NCI-H526 (cell line): ENCODE results near the gene MAPK8.

ENCODE experiments used
- DNase-seq, 2 experiments: peaks; one replicate each; lab custom pipeline; 2025; lab: John Stamatoyannopoulos, UW

The MAPK8 gene

DNA sequence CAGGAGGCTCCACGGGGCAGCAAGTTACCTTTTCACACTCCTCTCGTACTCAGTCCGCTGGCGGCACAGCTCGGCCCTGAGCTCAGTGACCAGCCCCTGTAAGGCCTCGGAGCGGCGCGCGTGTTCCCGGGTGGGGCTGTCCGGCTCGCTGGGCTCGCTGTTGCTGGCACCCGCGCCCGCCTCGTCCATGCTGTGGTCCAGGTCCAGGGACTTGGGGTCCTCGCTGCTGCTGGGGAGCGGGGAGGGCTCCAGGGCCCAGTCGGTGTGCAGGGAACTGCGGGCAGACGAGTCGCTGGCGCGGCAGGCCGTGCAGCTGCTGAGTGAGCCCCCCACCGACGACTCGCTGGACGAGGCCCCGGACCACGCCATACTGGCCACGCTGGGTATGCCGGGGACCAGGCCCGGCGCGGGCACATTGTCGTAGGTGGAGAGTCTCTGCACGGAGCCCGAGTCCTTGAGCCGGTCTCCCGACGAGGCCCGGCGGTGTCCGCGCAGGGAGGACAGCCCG is 143.8 kb downstream of the MAPK8 start:
- no peak for DNase-seq

DNA sequence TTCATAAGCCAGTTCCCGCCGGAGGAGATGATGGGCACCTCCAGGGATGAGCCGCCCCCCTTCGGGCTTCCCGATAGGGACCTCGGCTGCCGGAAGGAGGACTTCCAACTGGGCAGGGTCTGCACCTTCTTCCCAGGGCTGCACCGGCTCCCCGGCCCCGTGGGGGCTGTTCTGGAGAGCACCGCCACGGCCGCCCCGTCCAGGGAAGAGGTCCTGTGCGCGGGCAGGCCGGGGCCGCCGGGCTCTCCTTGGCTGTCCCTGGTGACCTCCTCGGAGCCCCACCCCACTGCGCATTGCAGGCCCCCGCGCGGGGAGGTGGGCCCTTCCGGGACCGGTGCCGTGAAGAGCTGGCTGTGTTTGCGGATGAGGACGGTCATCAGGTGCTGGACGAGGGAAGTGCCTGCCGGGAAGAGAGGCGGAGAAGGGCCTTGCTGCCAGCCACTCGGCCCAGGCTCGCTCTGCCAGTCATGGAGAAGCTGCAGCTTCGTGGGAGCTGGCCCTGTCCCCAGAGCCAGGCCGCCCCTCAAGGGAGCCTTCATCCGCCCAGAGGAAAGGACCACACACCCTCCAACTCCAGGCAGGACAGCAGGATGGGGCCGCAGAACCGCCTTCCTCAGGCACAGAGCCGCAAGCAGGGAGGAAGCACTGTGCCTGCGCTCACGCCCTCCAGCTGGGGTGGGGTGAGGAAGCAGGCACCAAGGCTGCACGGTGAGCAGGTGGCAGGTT is 144.4 kb downstream of the MAPK8 start:
- DNase-seq = no peak

DNA sequence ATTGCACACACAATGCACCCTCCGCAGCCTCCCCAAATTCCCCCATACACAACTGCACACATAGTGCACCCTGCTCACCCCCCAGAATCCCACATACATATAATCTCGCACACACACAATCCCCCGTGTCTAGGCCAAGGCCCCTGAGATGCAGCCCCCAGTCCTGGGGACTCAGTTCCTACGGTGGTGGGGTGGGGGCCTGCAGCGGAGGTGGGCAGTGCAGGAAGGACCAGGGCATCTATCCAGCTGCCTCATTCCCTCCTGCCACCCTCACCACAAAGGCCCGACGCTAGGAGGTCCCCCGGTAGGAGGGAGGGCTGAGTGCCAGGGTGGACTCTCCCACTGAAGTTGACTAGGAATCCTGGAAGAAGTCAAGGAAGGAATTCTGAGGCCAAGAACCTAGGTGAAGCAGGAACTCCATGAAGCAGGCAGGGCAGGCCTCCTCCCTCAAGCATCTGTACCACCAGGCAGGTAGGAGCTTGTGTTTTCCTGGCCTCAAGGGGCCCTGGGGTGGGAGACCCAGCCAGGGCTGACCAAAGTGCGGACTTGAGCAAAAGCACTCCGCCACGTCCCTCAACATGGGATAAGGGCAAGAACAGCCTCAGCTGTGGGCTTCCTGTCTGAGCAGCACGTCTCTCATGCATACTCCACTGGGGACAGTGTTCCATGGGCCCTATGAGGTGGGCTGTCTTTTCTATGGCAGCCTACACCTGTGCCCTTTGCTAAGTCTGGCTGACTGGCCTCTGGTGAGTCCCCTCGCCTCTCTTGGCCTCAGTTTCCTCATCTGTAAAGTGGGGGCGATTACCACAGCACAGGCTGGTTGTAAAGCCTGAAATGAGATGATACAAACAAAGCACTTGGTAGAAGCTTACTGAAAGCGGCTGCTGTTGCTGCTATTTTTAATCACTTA is 145.7 kb downstream of the MAPK8 start:
- no peak for DNase-seq

DNA sequence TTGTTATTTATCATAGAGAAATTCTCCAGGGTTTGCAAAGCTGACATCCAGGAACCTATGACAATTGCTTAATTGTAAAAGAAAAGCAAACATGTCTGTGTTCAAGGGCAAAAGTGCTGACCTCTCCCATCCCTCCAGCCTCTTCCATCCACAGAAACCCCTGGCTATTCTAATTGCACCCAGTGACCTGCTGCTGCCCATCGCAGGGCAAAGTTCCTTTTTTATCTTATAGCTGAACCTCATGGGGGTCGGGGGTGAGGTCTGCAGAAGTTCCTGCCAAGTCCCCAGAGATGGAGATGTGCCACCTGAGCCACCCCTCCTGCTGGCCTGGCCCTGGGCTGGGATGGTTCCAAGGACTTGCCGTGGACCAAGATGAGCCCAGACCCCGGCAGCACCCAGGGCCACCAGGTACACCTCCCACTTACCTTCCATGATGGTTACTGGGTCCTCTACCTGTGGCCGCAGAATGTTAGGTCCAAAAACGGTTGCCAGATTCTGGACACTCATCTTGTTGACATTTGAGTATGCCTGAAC is 146.5 kb downstream of the MAPK8 start:
- no peak for DNase-seq

DNA sequence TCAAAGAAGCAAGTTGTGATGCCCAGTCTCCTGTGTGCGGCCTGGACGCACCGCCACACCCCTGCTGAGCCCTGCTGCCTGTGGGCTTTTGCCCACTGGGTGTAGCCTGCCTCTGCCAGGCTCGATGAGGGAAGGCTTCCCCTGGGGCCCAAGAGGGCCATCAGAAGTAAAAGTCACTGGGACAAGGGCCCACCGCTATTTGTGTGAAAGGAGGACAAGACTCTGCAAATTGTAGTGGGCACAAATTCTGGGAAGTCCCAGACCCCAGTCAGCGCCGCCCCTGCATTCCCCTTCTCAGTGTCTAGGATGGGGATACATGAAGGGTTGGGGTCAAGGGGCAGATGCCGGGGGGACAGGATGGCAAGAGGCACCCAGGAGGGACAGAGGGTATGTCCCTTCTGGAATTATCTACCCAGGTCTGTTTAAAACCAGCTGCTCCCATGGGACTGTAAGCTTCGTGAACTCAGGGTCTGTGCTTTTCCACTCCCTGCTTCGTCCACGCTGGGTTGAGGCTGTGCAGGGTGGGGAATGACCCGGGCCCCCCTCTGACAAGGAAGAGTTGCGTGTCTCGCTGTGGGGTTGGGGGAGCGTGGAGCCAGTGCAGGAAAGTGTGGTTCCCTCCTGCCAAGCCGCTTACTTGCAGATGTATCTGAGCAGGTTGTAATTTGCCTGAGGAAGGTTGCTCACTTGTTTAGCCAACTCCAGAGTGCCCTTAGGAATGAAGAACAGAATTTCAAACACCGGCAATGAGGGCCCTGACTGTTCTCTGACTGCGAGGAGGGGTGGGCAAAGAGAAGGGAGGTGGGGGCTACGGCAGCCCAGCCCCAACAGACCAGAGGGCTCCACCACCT is 147.2 kb downstream of the MAPK8 start:
- DNase-seq = no peak

DNA sequence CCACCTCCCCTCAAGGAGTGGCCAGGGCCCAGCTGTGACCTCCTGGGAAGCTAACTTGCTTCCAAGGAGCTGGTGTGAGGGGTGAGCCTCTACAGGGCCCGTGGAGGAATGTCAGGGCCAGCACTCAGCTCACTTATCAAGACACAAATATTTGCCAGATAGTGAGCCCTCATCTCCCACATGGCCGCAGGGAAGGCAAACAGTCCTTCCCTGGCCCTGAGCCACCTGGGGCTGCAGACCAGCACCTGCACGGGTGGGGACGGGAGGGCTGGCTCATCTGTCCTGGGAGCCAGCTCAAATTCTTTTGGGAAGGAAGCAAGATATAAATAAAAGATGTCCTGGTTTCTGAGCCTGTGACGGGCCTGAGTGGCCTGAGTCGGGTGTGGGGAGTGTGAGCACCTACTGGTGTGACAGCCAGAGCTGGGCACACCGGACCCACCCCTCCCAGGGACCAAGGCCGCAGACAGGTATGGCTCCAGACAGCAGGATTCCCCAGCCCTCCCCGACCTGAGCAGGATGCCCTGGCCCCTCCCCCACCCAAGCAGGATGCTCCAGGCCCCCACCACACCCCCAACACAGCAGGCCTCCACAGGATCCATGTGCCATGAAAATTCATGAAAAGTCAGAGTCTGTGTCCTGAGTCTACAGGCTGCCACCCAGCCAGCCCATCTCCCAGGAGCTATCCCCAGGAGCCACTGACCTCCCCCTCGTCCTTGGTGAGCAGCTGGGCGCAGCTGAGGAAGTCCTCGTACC is 148.0 kb downstream of the MAPK8 start:
- no peak for DNase-seq

DNA sequence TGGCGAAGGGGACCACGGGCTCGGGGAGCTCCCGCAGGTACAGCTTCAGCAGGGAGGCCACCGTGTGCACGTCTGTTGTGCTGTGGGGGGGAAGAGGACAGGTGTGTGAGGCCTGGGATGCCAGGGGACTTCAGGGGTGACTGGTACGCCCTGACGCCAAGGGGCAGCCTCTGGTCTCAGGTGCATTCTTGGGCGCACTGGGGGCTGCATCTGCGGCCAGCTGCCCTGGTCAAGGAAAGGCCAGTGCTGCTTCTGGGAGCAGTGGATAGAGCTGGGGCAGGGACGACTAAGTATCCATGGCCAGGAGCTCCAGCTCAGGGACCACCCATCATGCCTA is 148.5 kb downstream of the MAPK8 start:
- DNase-seq = no peak

DNA sequence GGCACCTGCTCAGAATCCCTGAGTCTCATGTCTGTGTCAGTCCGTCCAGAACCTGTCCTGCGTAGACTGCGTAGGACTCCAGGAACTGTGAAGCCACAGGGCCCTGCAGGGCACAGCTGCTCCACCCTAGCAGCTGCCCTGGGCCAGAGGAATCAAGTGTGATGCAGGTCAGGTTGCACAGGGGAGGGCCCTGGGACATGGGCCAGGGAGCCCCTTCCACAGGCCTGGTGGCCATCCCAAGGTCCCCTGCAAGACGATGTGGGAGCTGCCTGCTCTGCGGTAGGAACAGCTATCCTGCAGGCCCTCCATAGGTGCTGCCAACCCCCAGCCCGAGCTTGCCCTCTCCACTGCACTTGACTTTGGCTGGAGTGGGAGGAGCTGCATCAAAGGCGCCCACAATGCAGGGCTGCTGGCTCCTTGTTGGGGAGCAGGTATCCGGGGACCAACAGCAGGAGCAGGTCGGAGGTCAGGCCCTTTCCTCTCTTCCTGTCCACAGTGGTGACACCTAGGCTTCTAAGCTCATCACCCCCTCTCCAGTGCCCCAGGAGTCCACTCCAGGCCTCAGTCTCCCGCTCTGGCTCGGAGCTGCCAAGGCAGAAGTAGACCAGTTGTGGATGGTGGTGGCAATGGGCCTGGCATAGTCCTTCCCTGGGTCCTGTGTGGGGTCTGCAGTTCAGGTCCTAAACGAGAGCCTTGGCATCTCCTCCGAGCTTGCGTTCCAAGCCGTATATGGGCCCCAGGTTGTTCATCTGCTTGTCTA is 149.1 kb downstream of the MAPK8 start:
- no peak for DNase-seq

DNA sequence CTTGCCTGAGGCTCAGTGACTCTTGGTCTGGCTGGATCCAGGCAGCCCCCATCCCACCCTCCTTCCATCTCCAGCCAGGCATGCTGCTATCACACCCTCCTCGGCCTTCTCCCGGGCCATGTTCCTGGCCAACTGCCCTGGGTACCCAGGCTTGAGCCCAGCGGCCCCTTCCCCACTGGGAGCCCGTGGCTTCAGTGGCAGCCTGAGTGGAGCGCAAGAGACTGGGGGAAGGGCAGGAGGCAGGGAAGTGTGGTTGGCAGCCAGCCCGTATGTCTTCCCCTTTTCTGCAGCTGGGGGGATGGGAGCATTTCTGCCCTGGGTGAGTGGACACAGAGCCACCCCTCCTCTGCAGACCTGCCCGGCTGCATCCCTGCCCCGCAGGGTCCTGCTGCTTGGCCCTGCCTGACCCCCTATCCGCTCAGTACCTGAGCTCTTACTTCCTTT is 149.9 kb downstream of the MAPK8 start:
- DNase-seq = no peak

DNA sequence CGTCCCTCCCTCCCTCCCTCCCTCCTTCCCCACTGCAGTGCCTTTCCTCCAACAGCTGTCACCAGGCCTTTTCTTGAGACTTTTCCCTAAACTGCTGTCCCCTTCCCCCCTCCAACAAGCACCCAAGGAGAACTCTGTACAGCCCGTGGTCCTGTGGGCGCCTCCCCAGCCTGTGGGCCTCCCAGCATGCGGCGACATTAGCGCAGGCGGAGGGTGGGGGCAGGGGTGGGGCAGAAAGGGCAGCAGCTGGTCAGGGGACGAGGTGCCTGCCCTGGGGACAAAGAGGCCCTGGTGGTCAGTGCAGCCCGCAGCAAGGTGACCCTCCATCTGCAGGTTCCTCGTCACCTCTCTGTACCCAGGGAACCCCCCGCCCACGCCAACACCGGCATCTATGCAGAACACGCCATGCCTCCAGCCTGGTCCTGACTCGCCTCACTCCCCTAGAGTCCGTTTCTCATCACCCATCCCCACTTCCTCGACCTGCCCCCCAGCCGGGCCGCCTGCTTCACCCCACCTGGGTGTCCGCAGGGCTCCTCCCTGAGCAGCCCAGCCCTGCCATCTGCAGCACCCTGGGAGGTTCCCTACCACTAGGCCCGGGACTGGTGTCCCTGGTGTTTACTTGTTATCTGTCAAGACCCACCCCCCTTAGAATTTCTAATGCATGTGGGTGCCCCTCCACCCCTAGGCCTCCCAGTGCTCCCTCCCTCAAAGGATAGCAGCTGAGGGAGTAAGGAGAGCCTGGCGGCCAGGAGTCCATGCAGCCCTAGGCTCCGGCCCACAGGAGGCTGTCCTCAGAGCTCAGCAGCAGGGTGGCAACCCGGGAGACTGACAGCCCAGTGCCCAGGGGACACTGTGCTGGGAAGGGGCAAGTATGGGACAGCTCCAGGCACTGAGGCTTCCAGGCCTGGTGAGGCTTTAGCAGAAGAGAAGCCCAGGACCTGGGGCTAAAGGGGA is 150.6 kb downstream of the MAPK8 start:
- DNase-seq = no peak

DNA sequence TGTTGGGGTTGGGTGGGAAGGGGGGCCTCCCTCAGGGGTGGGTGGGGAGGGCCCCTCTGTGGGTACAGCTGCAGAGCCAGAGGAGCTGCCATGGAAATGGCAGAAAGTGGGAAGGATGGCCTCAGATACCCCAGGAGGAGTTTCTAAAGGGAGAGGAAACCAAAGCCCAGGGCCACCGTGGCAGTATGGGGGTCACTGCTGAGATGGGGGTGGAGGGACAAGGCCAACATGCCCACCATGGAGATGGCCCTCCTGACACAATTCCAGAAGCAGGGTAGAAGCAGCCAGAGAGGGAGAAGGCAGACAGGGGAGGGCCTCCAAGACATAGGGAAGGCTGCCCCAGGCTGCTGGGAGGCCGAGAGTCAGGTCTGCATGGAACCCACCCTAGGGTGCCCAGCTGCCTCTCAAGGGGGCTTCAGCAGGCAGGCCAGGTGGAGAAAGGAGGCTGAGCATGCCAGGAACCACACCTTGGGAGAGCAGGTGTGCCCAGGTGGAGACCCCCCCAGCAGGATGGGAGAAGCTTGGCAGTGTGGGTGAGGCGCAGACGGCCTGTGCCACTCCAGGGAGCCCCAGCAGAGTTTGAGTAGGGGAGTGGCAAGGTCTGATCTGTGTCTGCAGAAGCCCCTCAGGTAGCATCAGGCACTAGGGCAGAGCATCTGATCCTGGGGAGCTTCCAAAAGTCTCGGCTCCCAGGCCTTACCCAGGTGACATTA is 151.6 kb downstream of the MAPK8 start:
- DNase-seq = no peak

DNA sequence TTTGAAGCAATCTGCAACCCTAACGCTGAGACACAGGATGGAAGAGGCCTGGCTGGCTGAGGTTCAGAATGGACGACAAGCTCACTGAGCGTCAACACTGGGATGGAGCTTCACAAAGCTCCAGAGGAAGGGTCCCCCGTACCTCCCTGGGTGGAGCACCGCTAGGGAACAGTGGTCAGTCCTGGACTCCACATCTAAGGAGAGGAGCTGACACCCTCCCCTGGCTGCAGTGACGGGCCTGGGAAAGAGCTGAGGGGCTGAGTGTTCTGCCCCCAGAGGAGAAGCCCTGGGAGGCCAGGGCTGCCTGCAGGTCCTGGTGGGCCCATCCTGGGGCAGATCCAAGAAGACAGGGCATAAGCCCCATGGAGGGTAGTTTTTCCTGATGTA is 152.2 kb downstream of the MAPK8 start:
- DNase-seq = no peak

DNA sequence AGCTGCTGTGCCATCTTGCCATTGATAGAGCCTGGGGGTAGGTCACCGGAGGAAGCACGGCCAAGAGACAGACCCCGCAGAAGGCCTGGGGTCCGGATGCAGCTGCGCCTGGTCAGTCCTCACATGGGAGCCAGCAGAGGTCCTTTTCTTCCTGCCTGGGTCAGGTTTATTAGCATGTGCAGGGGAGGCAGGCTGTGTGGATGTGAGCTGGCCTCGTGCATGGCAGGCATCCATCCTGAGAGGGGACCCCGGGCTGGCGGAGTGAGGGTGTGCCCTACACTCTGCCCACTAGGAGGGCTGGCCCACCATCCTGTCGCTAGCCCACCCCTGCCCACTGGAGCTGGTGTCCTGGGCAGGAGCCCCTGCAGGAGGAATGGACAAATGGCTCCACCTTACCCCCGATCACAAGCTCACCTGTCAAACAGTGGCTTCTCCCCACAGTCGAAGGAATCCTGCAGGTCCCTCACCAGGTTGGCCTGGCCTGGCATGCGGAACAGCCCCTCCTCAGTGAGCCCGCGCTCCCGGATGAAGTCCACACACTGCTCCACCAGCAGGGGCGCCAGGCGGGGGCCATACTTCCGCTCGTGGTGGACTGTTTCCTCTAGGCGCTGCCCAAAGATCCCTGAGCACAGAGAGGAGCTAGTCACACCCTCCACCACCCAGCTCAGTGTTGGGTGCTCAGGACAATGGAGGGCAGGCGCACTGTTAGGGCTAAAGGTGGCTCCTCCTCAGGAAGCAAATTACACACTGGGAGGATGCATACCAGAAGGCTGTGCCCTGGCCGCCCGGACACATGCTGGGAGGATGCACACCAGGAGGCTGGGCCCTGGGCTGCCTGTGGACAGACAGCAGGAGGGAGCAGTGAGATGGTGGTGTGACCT is 153.0 kb downstream of the MAPK8 start:
- no peak for DNase-seq

DNA sequence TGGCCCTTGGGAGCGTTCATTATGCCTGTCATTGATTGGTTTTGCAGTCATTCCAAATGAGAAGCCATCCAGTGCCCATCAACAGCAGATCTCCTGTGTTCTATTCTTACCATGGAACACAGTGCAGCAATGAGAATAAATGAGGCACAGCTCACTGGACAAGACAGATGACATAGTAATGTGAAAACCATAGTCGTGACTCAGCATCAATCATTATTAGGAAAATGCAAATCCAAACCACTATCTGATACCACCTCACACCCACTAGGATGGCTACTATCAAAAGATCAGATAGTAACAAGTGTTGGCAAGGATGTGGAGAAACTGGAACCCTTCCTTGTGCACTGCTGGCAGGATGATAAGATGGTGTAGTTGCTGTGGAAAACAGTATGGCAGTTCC is 153.7 kb downstream of the MAPK8 start:
- no peak for DNase-seq

DNA sequence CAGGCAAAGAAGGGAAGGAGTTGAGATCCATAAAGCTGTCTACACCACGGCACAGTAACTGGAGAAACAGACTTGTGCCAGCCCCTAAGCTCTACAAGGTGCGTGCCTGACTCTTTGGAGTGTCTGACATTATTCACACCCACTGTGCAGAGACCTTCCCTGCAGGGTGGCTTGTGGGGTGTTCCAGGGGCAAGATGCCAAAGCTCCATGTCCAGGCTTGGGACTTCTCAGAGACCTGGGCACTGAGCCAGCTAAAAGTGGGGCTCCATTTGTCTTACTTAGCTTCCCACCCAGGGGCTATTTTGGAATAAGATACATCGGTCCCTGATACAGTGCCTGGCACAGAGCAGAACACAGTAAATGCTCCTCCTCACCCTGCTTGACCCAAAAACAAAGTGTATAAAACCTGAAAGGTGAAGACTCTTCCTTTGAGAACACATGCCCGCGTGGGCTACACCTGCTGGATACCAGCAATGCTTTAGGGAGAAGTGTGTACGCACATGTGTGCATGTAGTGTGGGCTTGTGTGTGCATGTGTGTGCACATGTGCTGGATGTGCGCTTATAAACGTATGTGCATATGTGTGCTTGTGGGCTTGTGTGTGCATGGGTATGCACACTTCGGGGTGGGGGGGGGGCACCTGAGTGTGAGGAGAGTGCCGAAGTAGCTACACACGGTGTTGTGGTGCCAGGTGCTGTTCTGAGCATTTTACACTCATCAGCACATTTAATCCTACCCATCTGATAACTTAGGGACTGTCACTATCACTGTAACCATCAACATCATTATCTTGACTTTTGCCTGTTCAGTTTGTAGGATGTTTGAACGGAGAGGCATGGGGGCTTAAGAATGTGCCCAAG is 155.4 kb downstream of the MAPK8 start:
- DNase-seq = no peak

DNA sequence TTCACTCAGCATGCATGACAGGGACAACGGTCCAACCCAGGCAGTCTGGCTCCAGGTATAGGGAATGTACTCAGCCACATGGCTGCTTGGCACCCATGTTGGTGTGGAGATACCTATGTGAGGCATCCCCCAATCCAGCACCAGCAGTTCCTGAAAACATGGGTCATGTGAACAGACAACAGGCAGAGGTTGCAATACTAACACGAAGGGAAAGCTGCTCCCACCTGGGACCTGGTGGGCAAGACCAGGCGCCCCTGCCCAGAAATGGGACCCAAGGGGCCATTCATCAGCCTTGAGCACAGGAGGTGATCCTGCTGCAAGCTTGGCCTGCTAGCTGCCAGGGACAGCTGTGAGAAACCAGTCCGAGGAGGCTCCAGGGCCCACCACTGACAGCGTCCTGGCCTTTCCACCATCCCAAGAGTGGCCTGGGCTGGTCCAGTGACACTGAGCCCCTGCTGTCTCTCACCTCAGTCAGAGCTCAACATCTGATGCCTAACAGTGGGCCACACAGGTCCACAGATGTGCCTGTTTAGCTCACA is 156.1 kb downstream of the MAPK8 start:
- DNase-seq = no peak
